Measurements from ENCODE around the gene TMEM132E.

DNA sequence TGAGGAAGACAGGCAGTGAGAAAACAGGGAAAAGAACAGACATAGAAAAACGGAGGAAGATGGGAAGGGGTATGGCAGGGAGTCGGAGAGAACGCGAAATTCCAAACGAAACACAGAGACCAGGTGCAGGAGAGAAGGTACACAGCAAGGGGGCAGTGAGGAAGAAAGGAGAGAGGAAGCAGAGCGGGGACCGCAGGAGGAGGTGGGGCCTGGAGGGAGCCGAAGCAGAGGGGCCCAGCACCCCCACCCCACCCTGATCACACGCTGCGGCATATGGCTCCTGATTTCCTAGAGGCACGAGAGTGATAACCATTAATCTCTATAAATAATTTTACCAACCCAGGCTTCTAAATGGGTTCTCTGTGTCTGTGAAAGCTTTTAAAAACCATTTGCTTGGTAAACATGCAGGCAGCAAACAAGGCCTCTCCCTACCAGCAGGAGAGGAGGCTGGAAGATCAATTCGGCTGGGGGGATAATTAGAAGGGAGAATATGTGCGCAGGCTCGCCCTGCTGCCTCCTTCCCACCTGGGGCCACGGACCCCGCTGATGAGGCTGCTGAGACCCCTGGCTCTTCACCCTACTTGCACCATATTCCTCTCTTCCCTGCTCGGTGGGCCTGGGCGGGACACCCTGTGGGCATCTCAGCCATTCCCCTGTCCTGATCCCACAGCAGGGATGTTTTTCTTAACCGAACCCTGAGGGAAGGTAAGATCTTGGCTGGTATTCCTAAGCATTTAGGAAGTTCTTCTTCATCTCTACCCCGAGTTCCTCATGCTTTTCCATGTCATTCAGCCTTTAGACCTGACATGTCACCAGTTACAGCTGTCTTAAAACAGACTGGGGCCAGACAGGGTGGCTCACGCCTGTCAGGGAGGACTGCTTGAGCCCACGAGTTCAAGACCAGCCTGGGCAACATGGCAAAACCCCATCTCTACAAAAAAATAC, 86.7 kb downstream of the TMEM132E start:
- TF ChIP-seq, protein P1, sequence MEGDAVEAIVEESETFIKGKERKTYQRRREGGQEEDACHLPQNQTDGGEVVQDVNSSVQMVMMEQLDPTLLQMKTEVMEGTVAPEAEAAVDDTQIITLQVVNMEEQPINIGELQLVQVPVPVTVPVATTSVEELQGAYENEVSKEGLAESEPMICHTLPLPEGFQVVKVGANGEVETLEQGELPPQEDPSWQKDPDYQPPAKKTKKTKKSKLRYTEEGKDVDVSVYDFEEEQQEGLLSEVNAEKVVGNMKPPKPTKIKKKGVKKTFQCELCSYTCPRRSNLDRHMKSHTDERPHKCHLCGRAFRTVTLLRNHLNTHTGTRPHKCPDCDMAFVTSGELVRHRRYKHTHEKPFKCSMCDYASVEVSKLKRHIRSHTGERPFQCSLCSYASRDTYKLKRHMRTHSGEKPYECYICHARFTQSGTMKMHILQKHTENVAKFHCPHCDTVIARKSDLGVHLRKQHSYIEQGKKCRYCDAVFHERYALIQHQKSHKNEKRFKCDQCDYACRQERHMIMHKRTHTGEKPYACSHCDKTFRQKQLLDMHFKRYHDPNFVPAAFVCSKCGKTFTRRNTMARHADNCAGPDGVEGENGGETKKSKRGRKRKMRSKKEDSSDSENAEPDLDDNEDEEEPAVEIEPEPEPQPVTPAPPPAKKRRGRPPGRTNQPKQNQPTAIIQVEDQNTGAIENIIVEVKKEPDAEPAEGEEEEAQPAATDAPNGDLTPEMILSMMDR (IDR thresholded peaks at IDR 0.05; ENCODE audit: control extremely low read depth in 1 of 3, insufficient read depth in 1 of 3, low read depth in 1 of 3, low read length in 3 of 3), result peak; percentile 33 to 50 (median 40)
- TF ChIP-seq RAD21 (IDR thresholded peaks at IDR 0.05 in 1 of 2, conservative IDR thresholded peaks at IDR 0.05 in 1 of 2; ENCODE audit: low read depth in 2 of 2, low read length in 2 of 2) (peak; percentile 25 to 38; a peak in 3 of 4 replicates), CBX5 (IDR thresholded peaks at IDR 0.05; ENCODE audit: low read depth, low read length) (no peak), CEBPB (IDR thresholded peaks at IDR 0.05; ENCODE audit: low read depth, low read length) (no peak)
- TF ChIP-seq, protein P2, sequence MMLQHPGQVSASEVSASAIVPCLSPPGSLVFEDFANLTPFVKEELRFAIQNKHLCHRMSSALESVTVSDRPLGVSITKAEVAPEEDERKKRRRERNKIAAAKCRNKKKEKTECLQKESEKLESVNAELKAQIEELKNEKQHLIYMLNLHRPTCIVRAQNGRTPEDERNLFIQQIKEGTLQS (IDR thresholded peaks at IDR 0.05; ENCODE audit: insufficient read depth, low read depth, low read length), result no peak

Data from H1 (cell line).